HUDEP-2 (cell line): ENCODE data around the gene ENTPD5.
"Not testable (repeated sequence)": the region's sequence is repeated elsewhere in the genome, so short reads cannot be mapped to it uniquely, and the experiment has no call there.

Experiments
- DNase-seq, 76 experiments: peaks; one replicate each; lab custom pipeline; 2025; ENCODE audit not compliant: unreplicated experiment in 76 of 76; lab: John Stamatoyannopoulos, UW

Gene ENTPD5

DNA sequence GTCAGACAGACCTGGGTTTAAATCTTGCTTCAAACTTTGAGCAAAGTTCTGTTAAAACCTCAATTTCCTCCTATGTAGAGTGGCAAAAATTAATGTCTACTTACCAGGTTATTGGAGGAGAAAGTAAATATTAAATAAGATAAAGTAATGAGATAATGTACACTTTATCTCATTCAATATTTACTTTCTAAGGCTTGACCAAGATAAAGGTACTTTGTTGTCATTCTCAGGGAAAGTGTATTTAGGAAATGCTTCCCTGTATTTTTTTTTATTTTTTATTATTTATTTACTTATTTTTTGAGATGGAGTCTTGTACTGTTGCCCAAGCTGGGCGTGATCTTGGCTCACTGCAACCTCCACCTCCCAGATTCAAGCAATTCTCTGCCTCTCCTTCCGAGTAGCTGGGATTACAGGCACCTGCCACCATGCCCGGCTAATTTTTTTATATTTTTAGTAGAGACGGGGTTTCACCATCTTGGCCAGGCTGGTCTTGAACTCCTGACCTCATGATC lies 73.9 kb downstream of the ENTPD5 start:
- no peak for DNase-seq

DNA sequence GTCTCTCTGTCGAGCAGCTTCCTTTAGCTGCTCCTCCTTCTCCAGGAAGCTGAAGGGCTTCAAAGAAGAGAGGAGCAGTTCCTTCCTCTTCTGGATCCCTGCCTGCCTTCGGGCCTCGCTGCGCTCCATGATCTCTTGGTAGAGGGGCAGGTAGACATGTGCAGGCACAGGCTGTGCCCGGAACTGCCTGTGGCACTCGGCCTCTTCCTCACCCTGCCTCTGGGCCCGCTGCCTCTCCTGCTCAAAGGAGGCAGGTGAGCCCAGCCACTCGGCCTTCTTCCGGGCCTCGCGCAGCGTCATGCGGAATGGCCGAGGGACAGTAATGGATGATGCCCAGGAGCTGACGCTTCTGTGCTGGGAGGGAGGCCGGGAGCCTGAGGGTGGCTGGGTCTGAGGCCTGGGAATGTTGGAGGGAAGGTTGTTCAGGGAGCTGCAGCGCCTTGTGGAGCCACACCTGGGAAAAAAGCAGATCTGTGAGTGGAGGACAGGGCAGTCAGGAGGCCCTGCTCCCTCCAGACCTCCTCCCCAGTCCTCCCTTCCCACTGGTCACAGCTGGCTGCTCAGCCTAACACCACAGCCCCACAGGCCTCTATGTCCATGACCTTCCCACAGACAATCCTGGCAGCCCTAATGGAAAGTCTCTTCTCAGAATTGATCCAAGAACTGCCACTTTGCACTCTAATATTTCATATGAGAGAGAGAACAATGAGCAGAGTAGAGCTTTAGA lies 74.5 kb downstream of the ENTPD5 start:
- no peak for DNase-seq

DNA sequence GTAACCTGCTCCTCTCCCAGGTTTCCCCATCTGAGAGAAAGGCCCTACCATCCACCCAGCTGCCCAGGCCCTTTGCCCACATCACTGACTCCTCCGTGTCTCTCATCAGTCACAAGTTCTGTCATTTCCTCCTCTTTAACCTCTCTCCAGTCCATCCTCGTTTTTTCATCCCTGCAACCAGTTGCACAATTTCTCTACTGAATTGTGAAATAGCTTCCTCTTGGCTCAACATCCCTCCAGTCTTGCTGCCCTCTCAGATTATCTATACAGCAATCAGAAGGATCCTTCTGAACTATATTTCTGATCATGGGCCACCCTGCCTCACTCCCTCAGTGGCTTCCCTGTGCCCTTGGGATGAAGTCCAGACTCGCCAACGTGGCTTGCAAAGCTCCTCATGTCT lies 76.0 kb downstream of the ENTPD5 start:
- DNase-seq, result no peak

DNA sequence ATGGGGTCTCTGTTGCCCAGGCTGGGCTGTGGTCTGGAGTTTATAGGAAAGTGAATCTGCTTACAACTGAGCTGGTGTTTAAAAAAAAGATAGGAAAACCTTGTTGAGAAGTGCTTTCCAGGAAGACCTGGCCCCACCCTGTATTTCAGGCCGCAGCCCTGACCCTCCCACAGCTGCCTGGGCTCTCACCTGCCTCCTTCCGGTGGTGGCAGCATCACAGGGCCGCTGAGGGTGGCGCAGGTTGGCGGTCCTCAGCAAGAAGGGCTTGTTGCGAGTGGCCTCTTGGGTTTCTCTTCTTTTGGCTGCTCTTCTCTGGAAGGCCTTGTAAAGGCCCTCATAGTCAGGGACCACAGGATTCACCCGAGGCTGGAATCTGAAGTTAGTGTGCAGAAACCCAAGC lies 76.9 kb downstream of the ENTPD5 start:
- DNase-seq, result no peak

DNA sequence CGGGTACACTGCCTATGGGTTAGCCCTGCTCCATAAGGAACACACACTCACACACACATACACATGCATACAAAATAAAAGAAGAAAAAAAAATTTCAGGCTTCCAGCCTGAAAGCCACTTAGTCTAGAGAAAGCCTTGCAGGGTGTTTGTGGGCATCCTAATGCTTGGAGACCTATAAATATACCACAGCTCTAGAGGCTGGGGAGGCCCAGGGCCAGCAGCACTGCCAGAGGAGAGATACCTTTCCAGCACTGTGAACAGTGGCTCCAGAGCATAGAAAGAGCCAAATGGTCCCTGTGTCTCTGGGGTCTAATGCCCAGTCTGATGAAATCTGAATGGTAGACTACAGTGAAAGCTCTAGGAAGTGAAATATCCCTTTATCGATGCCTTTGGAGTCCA lies 82.1 kb downstream of the ENTPD5 start:
- no peak for DNase-seq

DNA sequence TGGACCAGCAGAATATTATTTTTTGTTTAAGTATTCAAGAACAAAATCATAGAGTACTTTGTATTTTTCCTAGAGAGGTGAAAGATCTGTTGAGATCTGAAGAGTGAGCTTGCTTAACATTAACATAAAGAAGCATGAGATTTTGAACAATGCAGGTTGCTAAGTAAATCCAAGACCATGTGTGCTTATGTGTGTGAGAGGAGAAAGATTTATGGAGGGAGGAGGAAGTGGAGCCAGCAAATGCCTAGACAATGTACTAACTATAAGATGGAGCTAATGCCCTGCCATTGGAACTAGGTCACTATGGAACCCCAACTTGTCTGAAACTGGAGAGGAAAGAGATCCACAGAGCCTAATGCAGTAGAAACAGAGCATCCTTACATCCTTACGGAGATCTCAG lies 82.5 kb downstream of the ENTPD5 start:
- no peak for DNase-seq

DNA sequence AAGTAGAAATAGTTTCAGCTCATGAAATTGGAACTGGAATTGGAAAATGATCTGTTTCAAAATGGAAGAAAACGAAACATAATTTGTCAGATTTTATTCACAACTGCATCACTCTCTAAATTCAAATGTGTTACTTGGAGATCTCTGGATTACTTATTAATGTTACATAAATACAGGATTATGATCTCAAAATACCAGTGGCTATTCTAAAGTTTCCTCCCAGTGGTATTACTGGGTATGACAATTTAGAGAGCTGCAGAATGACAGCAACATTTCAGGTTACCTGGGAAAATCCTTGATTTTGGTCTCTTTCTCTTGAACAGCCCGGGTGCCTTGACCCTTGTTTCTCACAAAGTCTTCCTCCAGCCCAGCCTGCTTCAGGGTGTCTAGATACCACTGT lies 83.4 kb downstream of the ENTPD5 start:
- DNase-seq, result peak in 2 of 76 experiments; percentile 12 to 13

DNA sequence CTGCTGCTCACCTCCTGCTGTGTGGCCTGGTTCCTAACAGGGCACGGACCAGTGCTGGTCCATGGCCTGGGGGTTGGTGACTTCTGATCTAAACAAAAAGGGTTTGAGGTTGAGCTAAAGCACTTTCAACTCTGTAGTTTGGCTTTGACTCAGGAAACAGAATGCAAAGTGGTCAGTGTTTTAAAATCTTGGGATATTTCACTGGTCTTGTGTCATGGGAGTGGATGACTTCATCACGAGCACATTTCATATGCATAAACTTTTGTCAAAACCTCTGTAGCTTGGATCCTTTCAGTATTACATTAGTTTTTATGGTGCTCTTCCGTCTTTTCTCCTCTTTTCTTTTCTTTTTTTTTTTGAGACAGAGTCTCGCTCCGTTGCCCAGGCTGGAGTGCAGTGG lies 94.8 kb downstream of the ENTPD5 start:
- DNase-seq, result no peak

DNA sequence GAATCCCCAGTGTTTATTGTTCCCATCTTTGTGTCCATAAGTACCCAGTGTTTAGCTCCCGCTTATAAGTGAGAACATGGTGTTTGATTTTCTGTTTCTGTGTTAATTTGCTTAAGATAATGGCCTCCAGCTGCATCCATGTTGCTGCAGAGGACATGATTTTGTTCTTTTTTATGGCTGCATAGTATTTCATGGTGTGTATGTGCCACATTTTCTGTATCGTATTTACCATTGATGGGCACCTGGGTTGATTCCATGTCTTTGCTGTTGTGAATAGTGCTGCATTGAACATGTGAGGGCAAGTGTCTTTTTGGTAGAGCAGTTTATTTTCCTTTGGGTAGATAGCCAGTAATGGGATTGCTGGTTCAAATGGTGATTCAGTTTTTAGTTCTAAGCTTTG lies 99.6 kb downstream of the ENTPD5 start:
- DNase-seq, result not testable (repeated sequence)

DNA sequence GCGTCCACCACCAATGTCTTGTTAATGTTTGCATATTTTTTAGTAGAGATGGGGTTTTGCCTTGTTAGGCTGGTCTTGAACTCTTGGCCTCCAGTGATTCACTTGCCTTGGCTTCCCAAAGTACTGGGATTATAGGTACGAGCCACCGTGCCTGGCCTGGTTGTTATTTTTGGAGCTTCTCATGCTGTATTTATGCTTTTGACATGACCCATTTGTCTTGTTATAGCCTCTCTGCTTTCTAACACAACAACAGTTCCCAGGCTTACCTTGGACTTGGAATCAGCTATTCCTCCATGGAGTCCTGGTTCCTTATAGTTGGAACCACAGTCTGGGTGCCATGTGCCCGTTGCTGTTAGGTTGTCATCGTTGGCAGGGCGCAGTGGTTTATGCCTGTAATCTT lies 102.8 kb downstream of the ENTPD5 start:
- no peak for DNase-seq

DNA sequence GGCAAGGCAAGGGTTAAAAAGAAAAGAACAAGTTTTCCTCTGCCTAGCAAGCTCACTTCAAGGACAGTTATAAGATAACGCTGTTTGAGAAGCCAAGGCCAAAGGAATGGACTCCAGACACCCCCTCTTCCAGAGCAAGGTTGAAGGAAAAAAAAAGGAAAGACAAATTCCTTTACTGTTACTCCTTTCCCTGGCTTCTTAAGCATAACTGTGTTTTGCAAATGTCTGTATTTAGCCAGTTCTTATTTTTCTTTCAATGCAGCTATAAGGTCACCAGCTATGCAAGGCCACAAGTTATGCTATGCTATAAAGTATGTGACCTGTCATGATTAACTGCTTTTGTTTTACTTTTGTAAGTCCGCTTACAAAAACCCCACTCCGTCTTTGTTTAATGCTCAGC lies 105.8 kb downstream of the ENTPD5 start:
- no peak for DNase-seq

DNA sequence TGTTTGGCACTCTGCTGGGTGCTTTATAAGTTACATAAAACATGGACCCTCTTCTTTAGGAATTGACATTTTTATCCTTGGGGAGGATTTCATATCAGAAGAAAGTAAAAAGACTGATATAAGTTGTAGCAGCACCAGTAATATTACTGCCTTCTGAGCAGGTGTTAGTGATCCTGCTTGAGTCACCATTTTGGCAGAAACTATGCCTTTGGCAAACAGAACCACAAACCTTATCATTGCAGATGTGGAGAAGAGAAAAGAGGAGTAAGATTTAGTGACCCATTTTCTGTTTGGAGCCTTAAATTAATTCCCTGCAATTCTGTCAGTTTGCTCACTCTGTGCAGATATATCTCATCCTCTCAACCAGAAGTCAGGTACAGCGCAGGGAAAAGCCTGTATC lies 109.4 kb downstream of the ENTPD5 start:
- DNase-seq, result no peak
